HG02973 (cell line): ENCODE measurements around the gene IGF2BP3.
A peak's percentile ranks its signal among the peaks of the same experiment; 100 is the strongest.

Source experiments
- ATAC-seq: cut with Tn5 transposase; IDR thresholded peaks from one replicate; pipeline ENCODE4 v1.9.1; 2021; ENCODE audit warnings: moderate library complexity; ENCODE audit not compliant: unreplicated experiment

The IGF2BP3 gene

DNA sequence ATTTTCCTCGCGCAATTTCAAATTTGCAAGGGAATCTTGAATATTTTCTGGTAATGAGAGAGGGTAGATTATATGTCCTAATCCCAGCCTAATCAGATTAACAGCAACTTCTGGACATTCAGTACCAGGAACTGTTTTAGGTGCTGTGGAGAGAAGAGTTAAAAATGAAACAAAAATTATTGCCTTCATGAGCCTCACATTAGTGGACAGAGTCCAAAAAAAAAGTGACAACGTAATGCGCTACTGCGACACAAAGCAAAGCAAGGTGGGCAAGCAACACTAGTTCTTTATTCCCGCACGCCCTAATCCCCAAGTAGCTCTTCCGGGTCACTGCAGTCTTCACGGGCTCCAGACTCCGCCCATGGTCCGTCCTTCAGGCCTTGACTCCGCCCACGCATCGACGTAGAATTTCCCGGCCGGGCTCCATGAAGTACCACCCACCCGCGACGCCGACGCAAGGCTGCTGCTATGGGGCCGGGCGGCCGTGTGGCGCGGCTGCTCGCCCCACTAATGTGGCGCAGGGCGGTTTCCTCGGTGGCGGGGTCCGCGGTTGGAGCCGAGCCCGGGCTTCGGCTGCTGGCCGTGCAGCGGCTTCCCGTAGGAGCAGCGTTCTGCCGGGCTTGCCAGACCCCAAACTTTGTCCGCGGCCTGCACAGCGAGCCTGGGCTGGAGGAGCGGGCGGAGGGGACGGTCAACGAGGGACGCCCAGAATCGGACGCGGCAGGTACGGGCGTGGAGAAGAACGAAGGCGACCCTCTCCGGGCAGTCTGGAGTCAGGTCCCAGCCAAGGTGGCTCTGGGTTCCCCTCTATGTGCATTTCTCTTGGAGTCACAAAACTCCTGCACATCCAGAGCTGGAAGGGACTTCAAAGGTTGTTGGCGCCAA lies 171.2 kb downstream of the IGF2BP3 start, which contains the start of gene MALSU1:
MALSU1 (plus strand) TSS at position 455 of the 885 bp plus-strand sequence; CDS start at position 469, 14 bp downstream.
- peak; percentile 97 for ATAC-seq

DNA sequence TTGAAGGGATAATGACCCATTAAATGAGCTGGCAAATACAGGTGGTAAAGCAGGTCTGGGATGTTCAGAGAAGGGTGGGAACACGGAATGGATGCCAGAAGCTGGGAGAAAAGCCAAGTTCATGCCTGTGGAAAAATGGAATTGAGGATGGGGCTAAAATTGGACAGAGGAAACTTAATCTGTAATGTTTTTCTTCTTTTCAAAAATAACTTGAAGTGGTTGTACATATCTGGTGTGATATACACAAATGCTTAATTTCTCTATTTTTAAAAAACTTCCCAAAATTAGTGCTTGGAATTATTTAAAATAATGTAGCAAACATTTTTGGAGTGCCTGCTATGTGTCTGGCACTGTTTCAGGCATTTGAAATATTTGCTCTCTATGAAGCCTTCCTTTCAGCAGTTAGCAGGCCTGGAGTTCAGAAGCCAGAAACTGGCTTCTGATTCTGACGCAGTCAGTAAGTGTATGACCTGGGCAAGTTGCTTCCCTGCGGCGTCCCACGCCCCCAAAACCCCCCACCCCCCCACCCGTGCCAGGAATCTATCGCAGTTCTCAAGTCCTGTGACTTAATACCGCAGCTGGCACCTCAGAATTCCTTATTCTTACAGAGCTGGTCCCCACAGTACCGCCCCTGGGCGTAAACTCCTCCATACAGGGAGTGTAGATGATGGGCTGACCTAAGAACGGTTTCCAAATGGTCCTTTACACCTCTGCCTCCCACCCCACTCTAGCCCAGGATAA lies 172.0 kb downstream of the IGF2BP3 start:
- no peak for ATAC-seq

DNA sequence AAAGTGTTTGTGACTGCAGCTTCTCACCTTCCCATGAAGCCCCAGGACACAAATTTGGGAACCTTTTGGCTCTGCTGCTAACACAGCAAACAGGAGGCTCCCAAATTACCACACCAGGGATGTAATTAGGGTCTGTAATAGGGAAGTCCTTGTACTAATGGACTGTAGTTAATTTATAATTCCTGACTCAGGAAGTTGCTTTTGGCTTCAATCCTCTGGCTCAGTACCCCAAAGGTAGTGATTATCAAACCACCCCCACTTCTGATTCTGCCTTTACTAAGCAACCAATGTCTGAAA lies 174.9 kb downstream of the IGF2BP3 start:
- ATAC-seq = no peak

DNA sequence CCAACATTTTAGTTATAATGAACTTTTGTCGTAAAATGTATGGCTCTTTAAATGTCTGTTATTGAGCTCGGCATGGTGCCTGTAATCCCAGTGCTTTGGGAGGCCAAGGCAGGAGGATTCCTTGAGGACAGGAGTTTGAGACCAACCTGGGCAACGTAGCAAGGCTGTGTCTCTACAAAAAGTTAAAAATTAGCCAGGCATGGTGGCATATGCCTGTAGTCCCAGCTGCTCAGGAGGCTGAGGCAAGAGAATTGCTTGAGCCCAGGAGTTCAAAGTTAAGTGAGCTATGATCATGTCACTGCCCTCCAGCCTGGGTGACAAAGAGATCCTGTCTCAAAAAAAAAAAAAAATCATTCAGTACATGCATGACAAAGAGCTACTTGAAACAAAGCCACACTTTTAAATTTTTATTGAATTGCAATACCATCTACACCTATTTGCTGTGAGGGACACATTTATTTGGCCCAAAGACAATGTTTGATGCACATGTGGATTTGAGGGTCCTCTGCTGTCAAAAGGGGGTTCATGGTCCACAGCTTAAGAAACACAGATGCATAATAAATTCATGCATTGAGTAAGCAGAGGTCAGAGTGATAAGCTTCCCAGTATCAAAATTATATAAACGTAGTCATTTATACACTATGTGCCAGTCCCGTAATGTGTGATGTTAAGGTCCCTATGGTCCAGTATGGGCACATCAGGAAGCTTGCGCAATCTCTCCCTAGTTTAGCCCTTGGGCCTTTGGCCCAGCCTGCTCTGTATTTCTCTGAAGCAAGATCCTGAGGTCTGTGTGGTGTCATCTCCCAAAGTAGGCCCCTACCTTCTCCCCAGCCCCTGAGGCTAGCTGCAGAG lies 175.5 kb downstream of the IGF2BP3 start:
- ATAC-seq = no peak

DNA sequence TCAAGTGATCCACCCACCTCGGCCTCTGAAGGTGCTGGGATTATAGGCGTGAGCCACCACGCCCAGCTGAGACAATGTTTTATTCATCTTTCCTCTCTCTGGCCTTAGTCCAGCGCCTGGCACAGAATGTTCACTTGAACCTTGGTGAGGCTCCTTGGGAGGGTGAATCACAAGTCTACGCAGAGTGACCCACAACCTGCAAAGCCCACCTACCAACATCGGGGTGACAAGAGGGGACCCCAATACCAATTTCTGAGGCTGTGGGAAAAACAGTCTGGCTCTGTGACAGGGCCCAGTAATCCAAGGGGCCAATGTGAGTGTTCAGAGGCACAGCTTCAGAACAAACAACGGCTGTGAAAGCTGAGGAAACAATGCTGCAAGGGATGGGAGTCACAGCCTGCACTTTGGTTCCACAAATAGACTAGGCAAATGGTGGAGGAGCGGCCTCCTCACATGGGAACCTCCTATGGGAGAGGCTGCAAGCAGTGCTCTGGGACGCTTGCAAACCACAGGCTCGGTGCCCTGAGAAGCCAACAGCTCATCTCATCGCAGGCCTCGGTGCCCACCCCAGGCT lies 176.7 kb downstream of the IGF2BP3 start:
- no peak for ATAC-seq

DNA sequence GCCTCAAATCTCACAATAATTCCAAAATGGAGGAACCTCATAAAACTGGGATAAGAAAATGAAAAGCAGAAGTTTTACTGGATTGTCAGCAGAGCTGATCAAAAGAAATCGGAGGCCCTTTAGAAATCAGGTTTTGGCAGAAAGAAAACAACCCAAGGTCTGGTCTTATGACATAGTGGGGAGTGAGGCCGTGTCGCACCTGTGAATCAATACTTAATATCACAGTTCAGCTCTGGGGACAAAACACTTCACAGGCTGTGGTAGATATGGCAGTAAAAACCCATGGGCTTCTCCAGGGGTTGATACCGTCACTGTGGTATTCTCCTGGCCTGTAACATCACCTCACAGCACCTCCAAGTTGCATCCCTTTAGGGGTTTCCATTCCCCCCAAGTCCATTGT lies 177.7 kb downstream of the IGF2BP3 start:
- no peak for ATAC-seq

DNA sequence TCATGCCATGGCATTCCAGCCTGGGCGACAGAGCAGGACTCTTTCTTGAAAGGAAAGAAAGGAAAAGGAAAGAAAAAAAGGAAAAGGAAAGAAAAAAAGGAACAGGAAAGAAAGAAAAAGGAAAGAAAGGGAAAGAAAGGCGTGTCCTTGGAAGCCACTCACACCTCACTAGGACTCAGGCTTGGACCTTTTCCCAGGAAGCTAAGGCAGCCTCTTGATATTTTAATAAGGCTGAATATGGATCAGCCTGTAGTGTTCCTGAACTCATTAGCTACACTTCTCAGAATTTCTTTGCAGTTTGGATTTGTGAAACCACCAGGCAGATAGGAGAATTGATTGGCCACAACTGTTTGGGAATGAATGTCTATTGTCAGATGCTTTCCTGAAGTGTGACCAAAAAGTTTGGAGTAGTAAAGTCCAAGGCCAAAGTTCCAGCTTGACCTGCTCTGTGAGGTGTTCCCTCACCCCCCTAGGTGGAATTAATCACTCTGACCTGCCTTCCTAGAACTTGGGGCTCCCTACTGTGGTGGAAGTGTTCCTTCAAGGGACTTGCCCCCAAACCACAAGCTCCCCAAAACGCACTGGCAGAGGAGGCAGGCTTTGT lies 178.2 kb downstream of the IGF2BP3 start:
- ATAC-seq = no peak

DNA sequence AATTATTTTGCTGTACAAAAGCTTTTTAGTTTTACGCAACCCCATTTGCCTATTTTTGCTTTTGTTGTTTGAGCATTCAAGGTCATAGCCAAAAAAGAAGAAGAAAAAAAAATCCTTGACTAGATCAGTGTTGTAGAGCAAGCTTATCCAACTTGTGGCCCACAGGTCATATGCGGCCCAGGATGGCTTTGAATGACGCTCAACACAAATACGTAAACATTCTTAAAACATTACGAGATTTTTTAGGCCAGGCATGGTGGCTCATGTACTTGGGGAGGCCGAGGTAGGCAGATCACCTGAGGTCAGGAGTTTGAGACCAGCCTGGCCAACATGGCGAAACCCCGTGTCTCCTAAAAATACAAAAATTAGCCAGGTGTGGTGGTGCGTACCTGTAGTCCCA lies 179.3 kb downstream of the IGF2BP3 start:
- no peak for ATAC-seq

DNA sequence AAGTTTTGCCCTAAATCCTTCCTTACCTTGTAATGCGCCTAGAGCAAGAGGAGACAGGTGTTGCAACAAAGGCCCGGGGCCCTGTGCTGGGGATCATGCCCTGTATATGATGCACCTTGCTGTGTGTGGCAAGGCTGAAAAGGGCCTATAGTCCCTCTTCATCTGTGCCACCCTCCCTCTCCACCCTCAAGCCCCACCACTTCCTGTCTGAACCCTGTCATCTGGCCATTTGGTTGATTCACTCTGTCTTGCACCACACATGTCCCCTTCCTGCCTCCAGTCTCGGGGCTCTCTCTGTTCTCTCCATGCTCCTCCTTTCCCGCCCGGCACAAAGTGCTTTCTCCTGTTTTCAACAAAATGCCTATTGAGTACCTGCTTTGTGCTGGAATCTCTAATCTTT lies 182.7 kb downstream of the IGF2BP3 start:
- no peak for ATAC-seq

DNA sequence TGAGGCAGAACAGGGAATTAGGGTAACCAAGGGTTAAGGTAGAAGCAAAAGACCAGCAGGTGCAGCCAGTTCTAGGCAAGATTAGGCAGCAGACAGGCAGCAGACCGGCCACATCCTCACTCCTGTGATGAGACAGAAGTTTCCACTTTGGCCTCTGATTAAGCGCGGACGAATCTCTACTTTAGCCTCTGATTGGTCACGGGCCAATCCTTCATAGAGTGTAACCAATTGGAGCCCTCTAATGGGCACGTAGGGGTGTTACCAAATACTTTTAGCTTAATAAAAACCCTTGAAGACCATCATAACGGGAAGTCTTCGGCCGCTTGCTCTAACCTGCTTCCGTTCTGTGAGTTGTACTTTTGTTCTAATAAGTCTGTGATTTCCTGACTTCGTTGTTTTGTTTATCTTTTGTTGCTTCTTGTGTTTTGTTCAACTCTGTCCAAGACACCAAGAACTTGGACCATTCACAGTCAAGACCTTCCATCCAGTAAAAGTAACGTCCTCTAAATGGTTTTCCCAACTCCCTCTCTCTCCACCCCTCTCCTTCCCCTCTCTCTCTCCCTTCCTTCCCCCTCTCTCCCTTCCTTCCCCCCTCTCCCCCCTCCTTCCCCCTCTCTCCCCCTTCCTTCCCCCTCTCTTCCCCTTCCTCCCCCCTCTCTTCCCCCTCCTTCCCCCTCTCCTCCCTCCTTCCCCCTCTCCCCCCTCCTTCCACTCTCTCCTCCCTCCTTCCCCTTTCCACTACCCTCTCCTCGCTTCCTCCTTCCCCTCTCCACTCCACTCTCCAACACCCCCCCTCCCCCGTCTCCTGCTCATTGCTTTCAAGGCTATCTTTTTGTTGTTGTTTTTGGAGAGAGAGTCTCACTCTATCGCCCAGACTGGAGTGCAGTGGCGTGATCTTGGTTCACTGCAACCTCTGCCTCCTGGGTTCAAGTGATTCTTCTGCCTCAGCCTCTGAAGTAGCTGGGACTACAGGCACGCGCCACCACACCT lies 184.3 kb downstream of the IGF2BP3 start:
- no peak for ATAC-seq

DNA sequence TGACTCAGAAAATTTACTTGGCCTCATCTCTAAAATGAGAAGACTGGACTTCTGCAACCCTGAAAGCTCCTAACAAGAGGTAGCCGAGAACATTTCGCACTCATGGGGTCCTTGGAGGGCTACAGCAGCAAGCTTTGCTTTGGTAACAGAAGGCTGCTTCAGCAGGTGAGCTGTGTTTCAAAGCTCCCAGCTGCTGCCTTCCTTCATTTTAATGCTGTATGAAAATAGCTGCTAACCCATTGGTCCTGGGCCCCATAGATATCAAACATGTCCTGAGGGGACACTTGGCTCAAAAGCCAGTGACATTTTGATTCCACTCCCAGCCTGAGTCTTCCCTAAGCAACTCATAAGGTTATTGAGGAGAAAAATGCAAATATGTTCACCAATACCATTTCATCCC lies 185.4 kb downstream of the IGF2BP3 start:
- no peak for ATAC-seq

DNA sequence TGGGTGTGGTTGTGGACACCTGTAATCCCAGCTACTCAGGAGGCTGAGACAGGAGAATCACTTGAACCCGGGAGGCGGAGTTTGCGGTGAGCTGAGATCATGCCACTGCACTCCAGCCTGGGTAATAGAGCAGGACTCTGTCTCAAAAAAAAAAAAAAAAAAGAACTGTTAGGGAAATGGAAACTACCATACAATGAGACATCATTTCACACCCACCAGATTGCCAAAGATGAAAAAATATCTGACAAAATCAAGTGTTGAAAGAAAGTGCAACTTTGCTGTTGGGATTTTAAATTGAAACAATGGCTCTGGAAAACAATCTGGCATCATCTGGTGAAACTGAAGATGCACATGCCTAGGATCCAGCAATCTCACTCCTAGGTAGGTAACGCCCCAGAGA lies 187.2 kb downstream of the IGF2BP3 start:
- ATAC-seq = no peak

DNA sequence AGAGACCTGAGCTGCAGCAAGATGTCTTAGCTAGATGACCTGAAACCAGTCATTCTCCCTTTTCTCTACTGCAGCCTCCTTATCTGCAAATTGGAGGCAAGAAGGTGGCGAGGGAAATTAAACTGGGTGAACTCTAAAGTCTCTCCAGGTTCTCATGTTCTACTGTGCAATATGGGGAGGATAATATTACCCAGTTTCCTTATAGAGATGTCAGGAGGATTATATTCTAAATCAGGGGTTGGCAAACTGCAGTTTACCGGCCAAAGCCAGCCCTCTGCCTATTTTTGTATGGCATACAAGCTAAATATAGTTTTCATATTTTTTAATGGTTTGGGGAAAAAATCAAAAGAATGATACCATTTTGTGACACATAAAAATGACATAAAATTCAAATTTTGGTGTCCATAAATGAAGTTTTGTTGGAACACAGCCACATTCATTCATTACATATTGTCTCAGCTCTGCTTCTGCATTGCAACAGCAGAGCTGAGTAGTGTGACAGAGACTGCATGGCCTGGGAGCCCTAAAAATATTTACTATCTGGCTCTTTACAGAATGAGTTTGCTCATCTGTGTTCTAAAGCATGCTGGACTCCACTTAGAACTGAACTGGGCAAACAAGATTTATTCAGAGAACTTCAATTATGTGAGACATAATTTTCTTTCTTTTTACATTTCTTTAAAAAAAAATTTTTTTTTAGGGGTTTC lies 190.3 kb downstream of the IGF2BP3 start:
- no peak for ATAC-seq

DNA sequence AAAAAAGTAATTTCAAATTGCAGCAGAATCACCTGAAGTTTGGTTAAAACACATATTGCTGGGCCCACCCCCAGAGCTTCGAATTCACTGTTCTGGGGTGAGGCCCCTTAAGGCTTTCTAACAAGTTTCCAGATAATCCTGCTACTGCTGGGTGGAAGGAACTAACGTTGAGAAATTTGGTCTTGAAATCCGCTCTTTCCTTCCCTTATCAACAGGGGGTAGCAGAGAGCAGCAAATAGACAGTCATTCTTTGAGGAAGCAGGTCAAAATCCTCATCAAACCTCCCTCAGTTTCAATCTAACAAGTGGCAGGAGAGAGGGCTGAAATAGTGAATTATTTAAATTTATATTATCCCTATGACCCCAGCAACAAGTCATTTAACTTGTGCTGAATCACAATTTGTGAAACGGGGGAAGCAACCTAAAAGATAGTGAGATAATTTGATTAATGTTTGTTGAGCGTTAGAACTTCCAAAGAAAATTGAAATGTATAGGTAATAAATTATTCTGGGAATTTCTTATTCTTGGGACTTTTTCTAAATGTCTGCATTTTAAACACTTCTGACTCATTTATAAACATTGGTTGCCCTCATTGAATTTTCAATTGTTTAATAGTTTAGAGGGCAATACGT lies 192.8 kb downstream of the IGF2BP3 start:
- no peak for ATAC-seq

DNA sequence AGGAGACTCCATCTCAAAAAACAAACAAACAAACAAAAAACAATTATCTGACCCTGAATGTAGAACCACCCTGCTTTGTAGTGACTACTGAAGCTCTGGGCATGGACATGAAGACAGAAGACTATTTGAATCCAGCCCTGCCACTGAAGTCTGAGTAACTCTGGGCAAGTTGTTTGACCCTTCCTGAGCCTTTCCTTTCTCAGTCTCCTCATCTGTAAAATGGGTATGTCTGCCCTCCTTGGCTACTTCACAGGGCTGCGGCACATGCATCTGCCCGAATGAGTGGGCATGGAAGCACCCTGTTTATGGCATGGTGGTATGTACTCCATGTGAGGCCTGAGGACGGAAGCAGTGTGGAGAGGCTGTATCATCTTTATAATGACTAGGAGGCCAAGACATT lies 193.3 kb downstream of the IGF2BP3 start:
- ATAC-seq = no peak

DNA sequence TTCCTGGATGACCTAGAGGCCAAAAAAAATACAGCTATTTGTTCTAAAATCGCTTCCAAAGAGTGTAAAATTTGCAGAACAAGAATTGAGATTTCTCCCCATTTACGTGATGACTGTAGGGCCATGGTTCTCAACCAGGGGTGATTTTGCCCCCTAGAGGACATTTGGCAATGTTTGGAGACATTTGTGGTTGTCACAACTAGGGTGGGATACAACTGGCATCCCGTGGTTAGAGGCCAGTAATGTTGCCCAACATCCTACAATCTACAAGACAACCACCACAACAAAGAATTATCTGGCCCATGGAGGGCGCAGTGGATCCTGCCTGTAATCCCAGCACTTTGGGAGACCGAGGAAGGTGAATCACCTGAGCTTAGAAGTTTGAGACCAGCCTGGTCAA lies 193.9 kb downstream of the IGF2BP3 start:
- ATAC-seq = no peak

DNA sequence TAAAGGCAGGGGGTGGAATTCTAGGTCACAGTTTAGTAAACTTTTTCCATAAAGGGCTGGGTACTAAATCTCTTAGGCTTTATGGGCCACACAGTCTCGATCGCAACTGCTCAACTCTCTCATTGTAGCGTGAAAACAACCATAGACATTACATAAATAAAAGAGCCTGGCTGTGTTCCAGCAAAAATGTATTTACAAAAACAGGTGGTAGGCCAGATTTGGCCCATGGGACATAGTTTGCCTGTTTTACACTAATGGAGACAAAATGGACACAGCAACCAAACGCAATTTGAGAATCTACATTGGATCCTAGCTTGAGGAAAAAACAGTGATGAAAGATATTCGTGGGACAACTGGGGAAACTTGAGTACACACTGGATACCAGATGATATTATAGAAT lies 194.4 kb downstream of the IGF2BP3 start:
- ATAC-seq = no peak

DNA sequence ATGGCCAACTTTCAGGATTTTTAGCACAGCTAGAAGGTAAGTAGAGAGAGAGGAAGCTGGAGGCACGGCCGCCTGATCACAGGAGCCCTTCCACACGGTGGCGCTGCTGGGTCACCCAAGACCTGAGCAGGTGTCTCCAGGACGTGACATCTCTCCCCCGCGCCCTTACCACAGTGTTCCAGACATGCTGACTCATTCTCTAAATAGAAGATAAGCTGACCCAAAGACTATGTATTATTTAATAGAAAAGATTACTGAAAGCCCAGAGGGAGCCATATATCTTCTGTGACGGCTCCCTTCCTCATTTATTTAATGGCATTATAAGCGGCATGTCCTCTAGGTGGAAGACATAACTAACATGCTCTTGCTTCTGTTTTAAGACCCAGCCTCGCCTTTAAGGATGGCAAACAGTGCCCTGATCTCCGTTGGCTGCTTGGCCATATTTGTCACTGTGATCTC lies 197.1 kb downstream of the IGF2BP3 start:
- ATAC-seq = peak; percentile 96
